ENCODE measurements around the gene SMPD3. TPM values are rescaled to one million over a fixed set of nuclear protein-coding genes. Genes with fewer than 3 reads are reported as not detected.

Gene SMPD3
- total and polyA plus RNA-seq, 2 of the 8 experiments (the other 6 are each of a cell fraction or from before 2014, with no cell fraction given), result 0.39 to 1.3 TPM

- Histone ChIP-seq H2AK5ac (ENCODE audit: low read depth, low read length) (no peak overlapping the region), H2BK15ac (ENCODE audit: low read length) (no peak overlapping the region), H3K4me2 (ENCODE audit: insufficient read depth in 1 of 2, low read depth in 2 of 2, low read length in 2 of 2) (no peak overlapping the region), H3K23ac (ENCODE audit: insufficient read length) (no peak overlapping the region), H3K27ac (ENCODE audit: low read depth, low read length) (no peak overlapping the region), H3K4me1 (replicated peaks in 1 of 4; ENCODE audit: control insufficient read depth in 3 of 4, insufficient read depth in 4 of 4, low read length in 3 of 4) (no peaks in the 10 kb centered on the region), H3K27me3 (replicated peaks in 1 of 4; ENCODE audit: control insufficient read depth in 3 of 4, extremely low read depth in 1 of 4, insufficient read depth in 3 of 4, low read length in 3 of 4) (no peaks in the 10 kb centered on the region), H4K20me1 (replicated peaks in 1 of 2; ENCODE audit: control insufficient read depth in 1 of 2, insufficient read depth in 2 of 2, low read length in 2 of 2) (no peaks in the 10 kb centered on the region), H2BK12ac (ENCODE audit: low read depth, low read length) (no peak overlapping the region), H3K56ac (replicated peaks; ENCODE audit: insufficient read length, low read depth, low read length) (no peak overlapping the region), H4K8ac (ENCODE audit: extremely low read depth, insufficient read depth, low read length) (no peak overlapping the region), H2BK20ac (ENCODE audit: low read length) (no peak overlapping the region), H3K18ac (ENCODE audit: extremely low read depth, low read length) (no peak overlapping the region), H4K91ac (replicated peaks; ENCODE audit: insufficient read length, low read length) (no peak overlapping the region), H3K9ac (replicated peaks in 1 of 4; ENCODE audit: extremely low read depth in 1 of 4, low read depth in 3 of 4, low read length in 3 of 4) (no peak overlapping the region), H3K4ac (replicated peaks; ENCODE audit: insufficient read length, low read depth, low read length) (no peak overlapping the region), H2BK5ac (ENCODE audit: low read depth, low read length) (no peak overlapping the region), H4K5ac (ENCODE audit: insufficient read length, low read depth, low read length) (no peak overlapping the region), H3K9me3 (ENCODE audit: insufficient read depth in 2 of 2, low read depth in 1 of 2, low read length in 1 of 2) (no peaks in the 10 kb centered on the region), H3K79me1 (ENCODE audit: low read depth, low read length) (no peaks in the 10 kb centered on the region), H3K14ac (ENCODE audit: insufficient read length) (no peak overlapping the region), H3K23me2 (ENCODE audit: low read depth, low read length) (no peaks in the 10 kb centered on the region), H2AFZ (ENCODE audit: low read length) (no peak overlapping the region), H3K36me3 (ENCODE audit: control insufficient read depth in 2 of 4, insufficient read depth in 4 of 4, low read length in 3 of 4) (no peaks in the 10 kb centered on the region), H3K4me3 (ENCODE audit: extremely low read depth in 1 of 4, insufficient read depth in 2 of 4, low read depth in 3 of 4, low read length in 4 of 4) (no peak overlapping the region), H3K79me2 (ENCODE audit: control insufficient read depth in 1 of 2, insufficient read depth in 2 of 2, low read length in 2 of 2) (no peaks in the 10 kb centered on the region), H2BK120ac (replicated peaks; ENCODE audit: low read depth, low read length) (no peak overlapping the region)
- ChIA-PET POLR2A (ENCODE audit: partially characterized antibody) (interaction anchor here (0.9 kb wide), 1 partner anchor 96 kb away, joined by 3 read pairs; no protein-coding TSS in a partner anchor), CTCF (ENCODE audit: partially characterized antibody) (interaction anchor here (0.6 to 2.0 kb wide), 7 partner anchors 12 to 170 kb away, joined by 3 to 6 read pairs (median 3); no protein-coding TSS in a partner anchor)
- no peak for DNase-seq (ENCODE audit: low read depth in 1 of 2, low spot score in 2 of 2)
- WGBS, 2 experiments (ENCODE audit: extremely low coverage in 1 of 2, insufficient coverage in 1 of 2, insufficient read length in 1 of 2, insufficient replicate concordance in 2 of 2, low coverage in 1 of 2, low lambda C conversion rate in 2 of 2, missing lambda C conversion rate in 1 of 2), result 95% methylated on average over 3 of the region's 3 CpGs; no CpG with 5 or more reads in 1 of the 2 experiments
- no peak for FAIRE-seq
- TF ChIP-seq POU5F1 (IDR thresholded peaks at IDR 0.05; ENCODE audit: low read depth, low read length) (no peak), ATF2 (IDR thresholded peaks at IDR 0.05; ENCODE audit: low read length) (no peak), FOSL1 (IDR thresholded peaks at IDR 0.05; ENCODE audit: insufficient read depth, low read depth, low read length) (no peak), SP2 (IDR thresholded peaks at IDR 0.05; ENCODE audit: low read length) (no peak), PHF8 (conservative IDR thresholded peaks at IDR 0.05; ENCODE audit: low read depth, low read length) (no peak), SIN3A (conservative IDR thresholded peaks at IDR 0.05 in 1 of 2, IDR thresholded peaks at IDR 0.05 in 1 of 2; ENCODE audit: low read depth in 1 of 2, low read length in 2 of 2) (no peak), EP300 (IDR thresholded peaks at IDR 0.05; ENCODE audit: borderline replicate concordance in 1 of 2, low read depth in 2 of 2, low read length in 2 of 2) (no peak), POLR2A (IDR thresholded peaks at IDR 0.05; ENCODE audit: control extremely low read depth in 1 of 2, low read depth in 2 of 2, low read length in 2 of 2) (no peak), TAF7 (optimal IDR thresholded peaks at IDR 0.05; ENCODE audit: borderline replicate concordance, low read depth, low read length) (no peak), RNF2 (IDR thresholded peaks at IDR 0.05; ENCODE audit: borderline replicate concordance, low read depth, low read length, missing control alignments, poor library complexity, severe bottlenecking) (no peak)
- TF ChIP-seq, protein P1, sequence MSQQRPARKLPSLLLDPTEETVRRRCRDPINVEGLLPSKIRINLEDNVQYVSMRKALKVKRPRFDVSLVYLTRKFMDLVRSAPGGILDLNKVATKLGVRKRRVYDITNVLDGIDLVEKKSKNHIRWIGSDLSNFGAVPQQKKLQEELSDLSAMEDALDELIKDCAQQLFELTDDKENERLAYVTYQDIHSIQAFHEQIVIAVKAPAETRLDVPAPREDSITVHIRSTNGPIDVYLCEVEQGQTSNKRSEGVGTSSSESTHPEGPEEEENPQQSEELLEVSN (IDR thresholded peaks at IDR 0.05), result no peak
These were observed 7.3 kb upstream of the SMPD3 start for GRCh38 chr16:68455631-68456030.
